Measurements from ENCODE around the gene IDI1. TPM values are rescaled to one million over a fixed set of nuclear protein-coding genes. Genes with fewer than 3 reads are reported as not detected.

Gene IDI1
- total and polyA plus RNA-seq, 2 donors (not counting 1 experiment from before 2014, with no cell fraction given), result 59.8 to 167 TPM

DNA sequence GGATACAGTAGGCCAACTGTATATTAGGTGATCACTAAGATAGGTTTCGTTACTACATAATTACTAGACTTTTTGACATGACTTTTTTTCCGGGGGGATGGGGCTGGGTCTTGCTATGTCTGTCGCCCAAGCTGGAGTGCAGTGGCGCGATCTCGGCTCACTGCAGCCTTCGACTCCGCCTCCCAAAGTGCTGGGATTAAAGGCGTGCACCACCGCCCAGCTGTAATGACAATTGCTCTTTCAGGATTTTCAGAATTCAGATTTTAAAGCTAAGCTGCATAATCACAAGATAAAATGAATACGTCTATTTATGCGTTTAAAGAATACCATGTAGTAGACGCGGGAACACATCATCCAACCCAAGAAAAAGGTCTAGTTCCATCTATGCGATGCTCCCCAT lies 982 bp downstream of the IDI1 start:
- intact Hi-C loops (cut with micrococcal nuclease), result loop anchor here (1.0 to 10.0 kb wide), 3 partner anchors 8 to 921 kb away; partner anchors contain the start of gene WDR37
- no peak for DNase-seq
- no peaks in the 10 kb centered on the region for H3K27me3 Mint-ChIP-seq
- WGBS (ENCODE audit: insufficient coverage), result 16% methylated on average over 11 of the region's 15 CpGs
- Histone ChIP-seq H3K4me3 (ENCODE audit: control extremely low read depth in 1 of 5, extremely low read depth in 1 of 5, insufficient read depth in 1 of 5, low read depth in 2 of 5, low read length in 4 of 5) (peak overlapping the region; percentile 79 to 95 (median 91)), H3K79me2 (ENCODE audit: control insufficient read depth, insufficient read depth, low read length) (peaks cover 52% of the 10 kb centered on the region), H3K4me1 (ENCODE audit: control insufficient read depth in 2 of 2, insufficient read depth in 2 of 2, low read length in 2 of 2) (peaks cover 45 to 54% of the 10 kb centered on the region in 2 donors), H4K20me1 (ENCODE audit: control insufficient read depth, insufficient read depth, low read length, poor library complexity, severe bottlenecking) (peaks cover 17% of the 10 kb centered on the region), H3K36me3 (replicated peaks in 1 of 2; ENCODE audit: control extremely low read depth in 1 of 2, control insufficient read depth in 1 of 2, extremely low read depth in 1 of 2, insufficient read depth in 2 of 2, low read length in 1 of 2) (peaks cover 9 to 18% of the 10 kb centered on the region in 2 experiments), H3K9ac (ENCODE audit: low read length) (peak overlapping the region; percentile 97), H3K27me3 (replicated peaks in 1 of 4; ENCODE audit: control extremely low read depth in 1 of 4, control insufficient read depth in 3 of 4, insufficient read depth in 4 of 4, low read length in 3 of 4) (no peaks in the 10 kb centered on the region), H3K9me3 (ENCODE audit: control extremely low read depth in 1 of 3, control insufficient read depth in 2 of 3, insufficient read depth in 1 of 3, low read length in 2 of 3) (no peaks in the 10 kb centered on the region), H2AFZ (ENCODE audit: insufficient read depth, low read depth, low read length, poor library complexity, severe bottlenecking) (no peak overlapping the region), H3K27ac (ENCODE audit: low read length in 2 of 2) (peak overlapping the region; percentile 99 to 100), H3K4me2 (replicated peaks; ENCODE audit: low read depth, low read length, poor library complexity, severe bottlenecking) (peak overlapping the region; percentile 91)
- peak overlapping the region; percentile 92 for H3K4me3 Mint-ChIP-seq
- H3K27ac Mint-ChIP-seq, result peak overlapping the region; percentile 97
- TF ChIP-seq, protein P1, sequence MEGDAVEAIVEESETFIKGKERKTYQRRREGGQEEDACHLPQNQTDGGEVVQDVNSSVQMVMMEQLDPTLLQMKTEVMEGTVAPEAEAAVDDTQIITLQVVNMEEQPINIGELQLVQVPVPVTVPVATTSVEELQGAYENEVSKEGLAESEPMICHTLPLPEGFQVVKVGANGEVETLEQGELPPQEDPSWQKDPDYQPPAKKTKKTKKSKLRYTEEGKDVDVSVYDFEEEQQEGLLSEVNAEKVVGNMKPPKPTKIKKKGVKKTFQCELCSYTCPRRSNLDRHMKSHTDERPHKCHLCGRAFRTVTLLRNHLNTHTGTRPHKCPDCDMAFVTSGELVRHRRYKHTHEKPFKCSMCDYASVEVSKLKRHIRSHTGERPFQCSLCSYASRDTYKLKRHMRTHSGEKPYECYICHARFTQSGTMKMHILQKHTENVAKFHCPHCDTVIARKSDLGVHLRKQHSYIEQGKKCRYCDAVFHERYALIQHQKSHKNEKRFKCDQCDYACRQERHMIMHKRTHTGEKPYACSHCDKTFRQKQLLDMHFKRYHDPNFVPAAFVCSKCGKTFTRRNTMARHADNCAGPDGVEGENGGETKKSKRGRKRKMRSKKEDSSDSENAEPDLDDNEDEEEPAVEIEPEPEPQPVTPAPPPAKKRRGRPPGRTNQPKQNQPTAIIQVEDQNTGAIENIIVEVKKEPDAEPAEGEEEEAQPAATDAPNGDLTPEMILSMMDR (IDR thresholded peaks at IDR 0.05), result no peak
- no peak for TF ChIP-seq EZH2 (IDR thresholded peaks at IDR 0.05; ENCODE audit: borderline replicate concordance, insufficient read depth, low read depth, low read length, poor library complexity, severe bottlenecking)
- ChIA-PET CTCF (no interaction called here), POLR2A (interaction anchor here (2.3 kb wide), 1 partner anchor 60 kb away, joined by 11 read pairs; the partner anchor contains the start of gene GTPBP4)
- peaks cover 67% of the 10 kb centered on the region for H3K4me1 Mint-ChIP-seq
- ATAC-seq (ENCODE audit: low read depth), result no peak
- peaks cover 2% of the 10 kb centered on the region for H3K9me3 Mint-ChIP-seq (ENCODE audit: insufficient read depth)

- Histone ChIP-seq H3K4me3 (ENCODE audit: control extremely low read depth in 1 of 5, extremely low read depth in 1 of 5, insufficient read depth in 1 of 5, low read depth in 2 of 5, low read length in 4 of 5) (no peak overlapping the region), H3K36me3 (replicated peaks in 1 of 2; ENCODE audit: control extremely low read depth in 1 of 2, control insufficient read depth in 1 of 2, extremely low read depth in 1 of 2, insufficient read depth in 2 of 2, low read length in 1 of 2) (peaks cover 3 to 17% of the 10 kb centered on the region in 2 experiments), H4K20me1 (ENCODE audit: control insufficient read depth, insufficient read depth, low read length, poor library complexity, severe bottlenecking) (peaks cover 17% of the 10 kb centered on the region), H3K79me2 (ENCODE audit: control insufficient read depth, insufficient read depth, low read length) (peaks cover 34% of the 10 kb centered on the region), H3K27me3 (replicated peaks in 1 of 4; ENCODE audit: control extremely low read depth in 1 of 4, control insufficient read depth in 3 of 4, insufficient read depth in 4 of 4, low read length in 3 of 4) (no peaks in the 10 kb centered on the region), H3K27ac (ENCODE audit: low read length in 2 of 2) (peak overlapping the region in 1 of 2 donors; percentile 65), H2AFZ (ENCODE audit: insufficient read depth, low read depth, low read length, poor library complexity, severe bottlenecking) (no peak overlapping the region), H3K4me2 (replicated peaks; ENCODE audit: low read depth, low read length, poor library complexity, severe bottlenecking) (peak overlapping the region; percentile 69), H3K9ac (ENCODE audit: low read length) (no peak overlapping the region), H3K4me1 (ENCODE audit: control insufficient read depth in 2 of 2, insufficient read depth in 2 of 2, low read length in 2 of 2) (peaks cover 46 to 52% of the 10 kb centered on the region in 2 donors), H3K9me3 (ENCODE audit: control extremely low read depth in 1 of 3, control insufficient read depth in 2 of 3, insufficient read depth in 1 of 3, low read length in 2 of 3) (no peaks in the 10 kb centered on the region)
- Mint-ChIP-seq H3K9me3 (ENCODE audit: insufficient read depth) (peaks cover 2% of the 10 kb centered on the region), H3K27me3 (no peaks in the 10 kb centered on the region), H3K4me1 (peaks cover 55% of the 10 kb centered on the region), H3K27ac (peak overlapping the region; percentile 95), H3K4me3 (peak overlapping the region; percentile 83)
- POLR2A ChIA-PET, result interaction anchor here (1.5 kb wide), 1 partner anchor 58 kb away, joined by 4 read pairs; the partner anchor contains the start of gene GTPBP4
- WGBS (ENCODE audit: insufficient coverage), result 76% methylated on average over 4 of the region's 6 CpGs
- ATAC-seq (ENCODE audit: low read depth), result no peak
- DNase-seq, result no peak
- CTCF ChIA-PET, result interaction anchor here (1.0 kb wide), 1 partner anchor 108 kb away, joined by 3 read pairs; no protein-coding TSS in a partner anchor
- TF ChIP-seq EZH2 (IDR thresholded peaks at IDR 0.05; ENCODE audit: borderline replicate concordance, insufficient read depth, low read depth, low read length, poor library complexity, severe bottlenecking), result no peak
- TF ChIP-seq, protein P1 (IDR thresholded peaks at IDR 0.05), result no peak
- intact Hi-C loops (cut with micrococcal nuclease), result loop anchor here (5.0 to 10.0 kb wide), 2 partner anchors 731 to 918 kb away; no protein-coding TSS in a partner anchor
These were observed 3.5 kb downstream of the IDI1 start for GRCh38 chr10:1045415-1045814.
